Measurements from ENCODE around the gene MCTP1.
A peak's percentile ranks its signal among the peaks of the same experiment; 100 is the strongest.

Gene MCTP1

GRCh38 chr5:95238560-95239325 is 46.2 kb downstream of the MCTP1 start:
- H3K36me3 ChIP-seq (ENCODE audit: insufficient read depth, low read length), result no peaks in the 10 kb centered on the region
- peak; percentile 6 for DNase-seq (ENCODE audit: low read depth, low spot score)
- H3K9me3 ChIP-seq (ENCODE audit: low read depth, low read length), result no peaks in the 10 kb centered on the region
- H3K9ac ChIP-seq (ENCODE audit: insufficient read length), result no peak overlapping the region
- TF ChIP-seq EZH2 (IDR thresholded peaks at IDR 0.05), result no peak
- no peak for TF ChIP-seq FOXP2 (optimal IDR thresholded peaks at IDR 0.05; ENCODE audit: control extremely low read depth, extremely low read length, insufficient read depth)
- TF ChIP-seq POLR2AphosphoS5 (IDR thresholded peaks at IDR 0.05; ENCODE audit: borderline replicate concordance, low read depth, low read length), result no peak
- H3K27ac ChIP-seq, result no peak overlapping the region
- H3K4me3 ChIP-seq, result no peak overlapping the region

DNA sequence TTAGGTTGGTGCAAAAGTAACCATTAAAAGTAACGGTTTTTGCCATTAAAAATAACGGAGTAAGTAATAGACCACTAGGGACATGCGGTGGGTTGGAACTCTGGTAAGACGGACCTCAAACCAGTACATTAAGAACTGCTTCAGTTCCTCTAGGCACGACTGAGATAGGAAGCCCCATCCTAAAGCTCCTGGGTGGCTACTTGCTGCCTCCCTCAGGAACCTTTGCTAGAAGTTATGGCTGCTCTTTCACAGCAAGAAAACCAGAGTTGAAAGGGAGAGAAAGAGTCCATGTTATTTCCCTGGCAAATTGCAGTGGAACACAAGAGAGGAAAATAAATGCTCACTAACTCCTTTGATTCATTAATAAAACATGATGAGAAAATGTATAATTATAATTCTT is 47.6 kb downstream of the MCTP1 start:
- Histone ChIP-seq H3K9me3 (ENCODE audit: low read depth, low read length) (no peaks in the 10 kb centered on the region), H3K4me3 (no peak overlapping the region), H3K9ac (ENCODE audit: insufficient read length) (no peak overlapping the region), H3K36me3 (ENCODE audit: insufficient read depth, low read length) (no peaks in the 10 kb centered on the region), H3K27ac (no peak overlapping the region)
- DNase-seq (ENCODE audit: low read depth, low spot score), result no peak
- no peak for TF ChIP-seq POLR2AphosphoS5 (IDR thresholded peaks at IDR 0.05; ENCODE audit: borderline replicate concordance, low read depth, low read length)
- TF ChIP-seq EZH2 (IDR thresholded peaks at IDR 0.05), result no peak
- no peak for TF ChIP-seq FOXP2 (optimal IDR thresholded peaks at IDR 0.05; ENCODE audit: control extremely low read depth, extremely low read length, insufficient read depth)

DNA sequence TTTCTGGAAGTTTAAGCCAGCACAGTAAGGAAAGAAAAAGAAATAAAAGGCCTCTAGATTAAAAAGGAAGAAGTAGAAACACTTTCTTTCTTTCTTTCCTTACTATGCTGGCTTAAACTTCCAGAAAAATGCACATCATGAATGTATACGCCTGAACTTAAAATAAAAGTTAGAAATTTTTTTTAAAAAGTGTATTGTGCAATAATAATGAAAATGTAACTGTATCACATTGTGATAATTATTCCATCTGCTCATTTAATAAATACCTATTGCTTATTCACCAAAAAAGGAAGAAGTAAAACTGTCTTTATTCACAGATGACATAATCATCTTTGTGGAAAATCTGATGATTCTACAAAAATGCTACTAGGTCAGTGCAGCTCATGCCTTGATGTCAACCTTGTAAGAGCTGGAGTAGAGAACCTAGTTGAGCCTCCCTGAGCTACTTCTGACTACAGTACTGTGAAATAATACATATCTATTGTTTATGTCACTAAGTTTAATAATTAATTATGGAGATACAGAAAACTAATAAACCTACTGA is 49.4 kb downstream of the MCTP1 start:
- Histone ChIP-seq H3K27ac (no peak overlapping the region), H3K4me3 (no peak overlapping the region), H3K9ac (ENCODE audit: insufficient read length) (no peak overlapping the region), H3K36me3 (ENCODE audit: insufficient read depth, low read length) (no peaks in the 10 kb centered on the region), H3K9me3 (ENCODE audit: low read depth, low read length) (no peaks in the 10 kb centered on the region)
- TF ChIP-seq EZH2 (IDR thresholded peaks at IDR 0.05) (no peak), FOXP2 (optimal IDR thresholded peaks at IDR 0.05; ENCODE audit: control extremely low read depth, extremely low read length, insufficient read depth) (no peak), POLR2AphosphoS5 (IDR thresholded peaks at IDR 0.05; ENCODE audit: borderline replicate concordance, low read depth, low read length) (no peak)
- no peak for DNase-seq (ENCODE audit: low read depth, low spot score)

- TF ChIP-seq FOXP2 (optimal IDR thresholded peaks at IDR 0.05; ENCODE audit: control extremely low read depth, extremely low read length, insufficient read depth), result no peak
- no peak for TF ChIP-seq POLR2AphosphoS5 (IDR thresholded peaks at IDR 0.05; ENCODE audit: borderline replicate concordance, low read depth, low read length)
- TF ChIP-seq EZH2 (IDR thresholded peaks at IDR 0.05), result no peak
- Histone ChIP-seq H3K9me3 (ENCODE audit: low read depth, low read length) (no peaks in the 10 kb centered on the region), H3K27ac (no peak overlapping the region), H3K4me3 (no peak overlapping the region), H3K36me3 (ENCODE audit: insufficient read depth, low read length) (no peaks in the 10 kb centered on the region), H3K9ac (ENCODE audit: insufficient read length) (no peak overlapping the region)
- DNase-seq (ENCODE audit: low read depth, low spot score), result no peak
These were observed 55.2 kb downstream of the MCTP1 start for GRCh38 chr5:95229646-95230045.

DNA sequence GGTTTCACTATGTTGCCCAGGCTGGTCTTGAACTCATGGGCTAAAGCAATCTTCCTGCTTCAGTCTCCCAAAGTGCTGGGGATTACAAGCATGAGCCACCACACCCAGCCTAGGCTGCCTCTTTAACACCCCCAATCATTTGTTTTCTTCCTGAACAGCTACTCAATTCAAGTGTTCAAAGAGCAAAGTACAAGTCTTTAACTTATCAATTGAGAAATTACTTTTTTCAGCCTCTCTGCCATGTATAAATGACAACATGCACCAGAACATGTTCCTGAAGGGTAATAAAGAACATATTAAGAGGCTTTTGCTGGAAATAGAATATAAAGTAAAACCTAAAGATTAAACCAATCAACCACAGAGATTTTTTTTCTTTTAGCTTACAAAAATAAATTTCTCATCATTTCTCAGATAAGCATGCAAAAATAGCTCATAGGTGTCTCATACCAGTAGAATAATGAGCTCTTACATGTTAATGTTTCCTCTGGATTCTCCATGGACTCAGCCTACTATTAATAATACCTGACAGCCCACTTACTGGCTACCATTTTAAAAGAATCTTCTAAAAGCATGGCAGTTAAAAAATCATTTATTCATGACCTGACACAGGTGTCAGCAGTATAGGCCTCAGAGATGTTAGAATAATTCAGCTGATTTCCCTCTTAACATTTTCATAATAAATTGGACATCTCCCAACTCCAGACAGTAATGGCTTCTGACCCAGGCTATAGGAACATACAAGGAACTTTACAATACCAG is 60.0 kb downstream of the MCTP1 start:
- no peaks in the 10 kb centered on the region for H3K9me3 ChIP-seq (ENCODE audit: low read depth, low read length)
- no peak overlapping the region for H3K9ac ChIP-seq (ENCODE audit: insufficient read length)
- no peak overlapping the region for H3K27ac ChIP-seq
- no peak overlapping the region for H3K4me3 ChIP-seq
- TF ChIP-seq FOXP2 (optimal IDR thresholded peaks at IDR 0.05; ENCODE audit: control extremely low read depth, extremely low read length, insufficient read depth) (no peak), POLR2AphosphoS5 (IDR thresholded peaks at IDR 0.05; ENCODE audit: borderline replicate concordance, low read depth, low read length) (no peak), EZH2 (IDR thresholded peaks at IDR 0.05) (no peak)
- H3K36me3 ChIP-seq (ENCODE audit: insufficient read depth, low read length), result no peaks in the 10 kb centered on the region
- no peak for DNase-seq (ENCODE audit: low read depth, low spot score)

GRCh38 chr5:95223566-95224258 is 61.2 kb downstream of the MCTP1 start:
- H3K27ac ChIP-seq, result no peak overlapping the region
- H3K9ac ChIP-seq (ENCODE audit: insufficient read length), result no peak overlapping the region
- TF ChIP-seq EZH2 (IDR thresholded peaks at IDR 0.05) (no peak), POLR2AphosphoS5 (IDR thresholded peaks at IDR 0.05; ENCODE audit: borderline replicate concordance, low read depth, low read length) (no peak), FOXP2 (optimal IDR thresholded peaks at IDR 0.05; ENCODE audit: control extremely low read depth, extremely low read length, insufficient read depth) (no peak)
- H3K4me3 ChIP-seq, result no peak overlapping the region
- DNase-seq (ENCODE audit: low read depth, low spot score), result no peak
- H3K9me3 ChIP-seq (ENCODE audit: low read depth, low read length), result no peaks in the 10 kb centered on the region
- no peaks in the 10 kb centered on the region for H3K36me3 ChIP-seq (ENCODE audit: insufficient read depth, low read length)

GRCh38 chr5:95222836-95223235 is 62.1 kb downstream of the MCTP1 start:
- no peaks in the 10 kb centered on the region for H3K9me3 ChIP-seq (ENCODE audit: low read depth, low read length)
- no peak overlapping the region for H3K9ac ChIP-seq (ENCODE audit: insufficient read length)
- H3K27ac ChIP-seq, result no peak overlapping the region
- no peak for DNase-seq (ENCODE audit: low read depth, low spot score)
- H3K4me3 ChIP-seq, result no peak overlapping the region
- TF ChIP-seq EZH2 (IDR thresholded peaks at IDR 0.05) (no peak), POLR2AphosphoS5 (IDR thresholded peaks at IDR 0.05; ENCODE audit: borderline replicate concordance, low read depth, low read length) (no peak), FOXP2 (optimal IDR thresholded peaks at IDR 0.05; ENCODE audit: control extremely low read depth, extremely low read length, insufficient read depth) (no peak)
- no peaks in the 10 kb centered on the region for H3K36me3 ChIP-seq (ENCODE audit: insufficient read depth, low read length)

GRCh38 chr5:95221234-95221633 is 63.7 kb downstream of the MCTP1 start:
- H3K9me3 ChIP-seq (ENCODE audit: low read depth, low read length), result no peaks in the 10 kb centered on the region
- no peak overlapping the region for H3K4me3 ChIP-seq
- no peaks in the 10 kb centered on the region for H3K36me3 ChIP-seq (ENCODE audit: insufficient read depth, low read length)
- DNase-seq (ENCODE audit: low read depth, low spot score), result no peak
- no peak overlapping the region for H3K27ac ChIP-seq
- H3K9ac ChIP-seq (ENCODE audit: insufficient read length), result no peak overlapping the region
- TF ChIP-seq EZH2 (IDR thresholded peaks at IDR 0.05), result no peak
- TF ChIP-seq FOXP2 (optimal IDR thresholded peaks at IDR 0.05; ENCODE audit: control extremely low read depth, extremely low read length, insufficient read depth), result no peak
- TF ChIP-seq POLR2AphosphoS5 (IDR thresholded peaks at IDR 0.05; ENCODE audit: borderline replicate concordance, low read depth, low read length), result no peak
